MCF 10A (cell line): ENCODE data around the gene ARHGAP10. TPM values are rescaled to one million over a fixed set of nuclear protein-coding genes. Genes with fewer than 3 reads are reported as not detected.

Source experiments
- BruUV-seq: library from RNA; stranded (reverse); fragments of 400-500 nt; replicated peaks from 2 replicates; lab custom pipeline; 2021; lab: Mats Ljungman, UMichigan
- CTCF ChIA-PET: fragments of 300-600 bp; sonication (Branson Sonifier 250); formaldehyde crosslinking; extraction: SDS; loops from one replicate; lab custom pipeline; 2021; ENCODE audit warnings: antibody characterized with exemption, inconsistent platforms; lab: Yijun Ruan, JAX
- POLR2A ChIA-PET: fragments of 300-600, 350-650 bp; sonication (Branson Sonifier 250); formaldehyde crosslinking; extraction: SDS; loops from one replicate; lab custom pipeline; 2020; ENCODE audit warnings: antibody characterized with exemption, inconsistent platforms; lab: Yijun Ruan, JAX
- DNase-seq: peaks from one replicate; pipeline ENCODE4 v3.0.0-alpha.2; 2018; ENCODE audit not compliant: unreplicated experiment
- H3K27ac Mint-ChIP-seq: one replicate; pipeline ENCODE4 v1.8.0; 2022; ENCODE audit warnings: mild to moderate bottlenecking, low read depth, mixed read lengths; ENCODE audit not compliant: unreplicated experiment
- H3K27me3 Mint-ChIP-seq: one replicate; pipeline ENCODE4 v1.8.0; 2022; ENCODE audit warnings: mixed read lengths; ENCODE audit not compliant: insufficient read depth, unreplicated experiment
- H3K36me3 Mint-ChIP-seq: one replicate; pipeline ENCODE4 v1.8.0; 2022; ENCODE audit warnings: mild to moderate bottlenecking, moderate library complexity, mixed read lengths; ENCODE audit not compliant: insufficient read depth, unreplicated experiment
- H3K4me1 Mint-ChIP-seq: one replicate; pipeline ENCODE4 v1.8.0; 2022; ENCODE audit warnings: mixed read lengths; ENCODE audit not compliant: insufficient read depth, unreplicated experiment
- H3K4me3 Mint-ChIP-seq: one replicate; pipeline ENCODE4 v1.8.0; 2022; ENCODE audit warnings: mild to moderate bottlenecking, moderate library complexity, mixed read lengths; ENCODE audit not compliant: unreplicated experiment
- H3K9me3 Mint-ChIP-seq: one replicate; pipeline ENCODE4 v1.8.0; 2022; ENCODE audit warnings: mixed read lengths; ENCODE audit not compliant: unreplicated experiment
- CTCF ChIP-seq: fragments of 200-600 bp; IDR thresholded peaks from one replicate; pipeline ENCODE4 v1.8.0; 2022; ENCODE audit warnings: antibody characterized with exemption, mild to moderate bottlenecking; ENCODE audit not compliant: unreplicated experiment
- intact Hi-C: fragments of 100-400 bp; cut with micrococcal nuclease; formaldehyde crosslinking; loops from 2 replicates; pipeline ENCODE4 v1.14.1; 2022
- total RNA-seq: library from RNA; stranded (reverse); gene quantifications from 2 replicates; pipeline ENCODE4 v1.2.3, GENCODE V29; 2022

ARHGAP10 gene
- total RNA-seq, 1 experiment from 2014 or later, result 22.4 TPM

GRCh38 chr4:147770831-147771230 lies 38.9 kb downstream of the ARHGAP10 start:
- no peak for DNase-seq
- Mint-ChIP-seq H3K27ac (no peak overlapping the region), H3K9me3 (no peaks in the 10 kb centered on the region), H3K4me1 (peaks cover 23% of the 10 kb centered on the region), H3K4me3 (no peak overlapping the region), H3K27me3 (no peaks in the 10 kb centered on the region), H3K36me3 (no peaks in the 10 kb centered on the region)
- CTCF ChIA-PET, result interaction anchor here (0.5 to 1.7 kb wide), 4 partner anchors 61 to 168 kb away, joined by 3 to 10 read pairs (median 4); no protein-coding TSS in a partner anchor
- TF ChIP-seq CTCF, result no peak
- POLR2A ChIA-PET, result interaction anchor here (0.5 to 1.8 kb wide), 2 partner anchors 60 to 77 kb away, joined by 5 read pairs; no protein-coding TSS in a partner anchor
- no TSS peak for BruUV-seq
- intact Hi-C loops, result no loop called here

- Mint-ChIP-seq H3K27me3 (no peaks in the 10 kb centered on the region), H3K36me3 (no peaks in the 10 kb centered on the region), H3K9me3 (no peaks in the 10 kb centered on the region), H3K4me1 (peaks cover 25% of the 10 kb centered on the region), H3K27ac (peak overlapping the region; percentile 68), H3K4me3 (no peak overlapping the region)
- ChIA-PET CTCF (interaction anchor here (0.5 to 5.5 kb wide), 6 partner anchors 21 to 393 kb away, joined by 3 to 24 read pairs (median 3); no protein-coding TSS in a partner anchor), POLR2A (interaction anchor here (0.5 to 2.3 kb wide), 5 partner anchors 17 to 154 kb away, joined by 3 to 14 read pairs (median 4); no protein-coding TSS in a partner anchor)
- intact Hi-C loops, result no loop called here
- BruUV-seq, result no TSS peak
- DNase-seq, result no peak
- TF ChIP-seq CTCF, result no peak
Observed at GRCh38 chr4:147772056-147772455, 40.2 kb downstream of the ARHGAP10 start.

GRCh38 chr4:147772459-147772969 lies 40.6 kb downstream of the ARHGAP10 start:
- Mint-ChIP-seq H3K27ac (peak overlapping the region; percentile 68), H3K4me3 (peak overlapping the region; percentile 11)

More at GRCh38 chr4:147772459-147772969, 40.6 kb downstream of the ARHGAP10 start:
- BruUV-seq, result no TSS peak
- TF ChIP-seq CTCF, result no peak
- Mint-ChIP-seq H3K4me1 (peaks cover 29% of the 10 kb centered on the region), H3K27me3 (no peaks in the 10 kb centered on the region), H3K36me3 (no peaks in the 10 kb centered on the region), H3K9me3 (no peaks in the 10 kb centered on the region)
- POLR2A ChIA-PET, result interaction anchor here (0.6 to 2.3 kb wide), 12 partner anchors 8 to 60 kb away, joined by 3 to 14 read pairs (median 3); partner anchors contain the start of gene ARHGAP10
- intact Hi-C loops, result no loop called here
- DNase-seq, result no peak
- CTCF ChIA-PET, result interaction anchor here (1.1 to 5.5 kb wide), 6 partner anchors 20 to 94 kb away, joined by 3 to 24 read pairs (median 3); partner anchors contain the start of gene ARHGAP10
